Measurements from ENCODE around the gene TMEM178B.
"Not testable (repeated sequence)": the region's sequence is repeated elsewhere in the genome, so short reads cannot be mapped to it uniquely, and the experiment has no call there.

TMEM178B gene

GRCh38 chr7:141074162-141074991 is 513 bp downstream of the TMEM178B start:
- no peak for FAIRE-seq

GRCh38 chr7:141074997-141075396 is 1.1 kb downstream of the TMEM178B start:
- no peak for FAIRE-seq

GRCh38 chr7:141076377-141076776 is 2.5 kb downstream of the TMEM178B start:
- FAIRE-seq = no peak

- FAIRE-seq = no peak
Observed at GRCh38 chr7:141079219-141079618, 5.4 kb downstream of the TMEM178B start.

GRCh38 chr7:141089490-141089889 is 15.6 kb downstream of the TMEM178B start:
- FAIRE-seq = not testable (repeated sequence)

- FAIRE-seq = no peak
Observed at GRCh38 chr7:141094336-141095070, 20.6 kb downstream of the TMEM178B start.

GRCh38 chr7:141097430-141097829 is 23.6 kb downstream of the TMEM178B start:
- no peak for FAIRE-seq

- FAIRE-seq = no peak
Observed at GRCh38 chr7:141102436-141102835, 28.6 kb downstream of the TMEM178B start.

GRCh38 chr7:141103847-141104429 is 30.1 kb downstream of the TMEM178B start:
- FAIRE-seq = no peak

GRCh38 chr7:141113131-141113530 is 39.3 kb downstream of the TMEM178B start:
- FAIRE-seq = no peak

- no peak for FAIRE-seq
Observed at GRCh38 chr7:141114029-141114664, 40.3 kb downstream of the TMEM178B start.

GRCh38 chr7:141115965-141116364 is 42.1 kb downstream of the TMEM178B start:
- no peak for FAIRE-seq

- not testable (repeated sequence) for FAIRE-seq
Observed at GRCh38 chr7:141116661-141117060, 42.8 kb downstream of the TMEM178B start.

GRCh38 chr7:141118767-141119166 is 44.9 kb downstream of the TMEM178B start:
- no peak for FAIRE-seq

- no peak for FAIRE-seq
Observed at GRCh38 chr7:141119187-141119586, 45.3 kb downstream of the TMEM178B start.

GRCh38 chr7:141122736-141123135 is 48.9 kb downstream of the TMEM178B start:
- FAIRE-seq = no peak

GRCh38 chr7:141123522-141123921 is 49.7 kb downstream of the TMEM178B start:
- FAIRE-seq = no peak

- FAIRE-seq = no peak
Observed at GRCh38 chr7:141126107-141126506, 52.2 kb downstream of the TMEM178B start.

- FAIRE-seq = no peak
Observed at GRCh38 chr7:141128506-141128905, 54.6 kb downstream of the TMEM178B start.

- FAIRE-seq = no peak
Observed at GRCh38 chr7:141128931-141129330, 55.1 kb downstream of the TMEM178B start.

- no peak for FAIRE-seq
Observed at GRCh38 chr7:141132671-141133070, 58.8 kb downstream of the TMEM178B start.

GRCh38 chr7:141133646-141134045 is 59.8 kb downstream of the TMEM178B start:
- no peak for FAIRE-seq

- FAIRE-seq = no peak
Observed at GRCh38 chr7:141142058-141142457, 68.2 kb downstream of the TMEM178B start.

Measured in endometrium (tissue), 2 donors.